ENCODE data around the gene HEPACAM2. TPM values are rescaled to one million over a fixed set of nuclear protein-coding genes. Genes with fewer than 3 reads are reported as not detected.

HEPACAM2 gene
- total and polyA plus RNA-seq, 2 of the 8 experiments (the other 6 are each of a cell fraction or from before 2014, with no cell fraction given): not detected

DNA sequence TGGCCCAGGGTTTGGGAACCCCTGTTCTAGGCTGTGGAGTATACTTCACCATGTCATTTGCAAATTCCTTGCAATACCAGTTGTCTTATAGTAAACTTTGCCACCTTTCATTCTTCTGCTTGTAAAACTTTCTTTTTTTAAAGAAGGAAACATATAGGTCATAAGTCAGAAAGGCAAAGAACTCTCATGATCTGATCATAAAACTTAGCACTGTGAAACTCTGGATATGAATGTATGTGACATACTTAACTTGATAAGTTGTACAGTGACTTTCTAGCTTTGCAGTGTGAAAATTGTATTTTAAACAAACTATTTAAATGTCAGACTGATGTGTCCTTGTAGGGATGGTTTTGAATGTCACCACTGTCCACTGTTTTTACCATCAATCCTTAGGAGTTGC lies 47.1 kb downstream of the HEPACAM2 start (continued):
- TF ChIP-seq, protein P1, sequence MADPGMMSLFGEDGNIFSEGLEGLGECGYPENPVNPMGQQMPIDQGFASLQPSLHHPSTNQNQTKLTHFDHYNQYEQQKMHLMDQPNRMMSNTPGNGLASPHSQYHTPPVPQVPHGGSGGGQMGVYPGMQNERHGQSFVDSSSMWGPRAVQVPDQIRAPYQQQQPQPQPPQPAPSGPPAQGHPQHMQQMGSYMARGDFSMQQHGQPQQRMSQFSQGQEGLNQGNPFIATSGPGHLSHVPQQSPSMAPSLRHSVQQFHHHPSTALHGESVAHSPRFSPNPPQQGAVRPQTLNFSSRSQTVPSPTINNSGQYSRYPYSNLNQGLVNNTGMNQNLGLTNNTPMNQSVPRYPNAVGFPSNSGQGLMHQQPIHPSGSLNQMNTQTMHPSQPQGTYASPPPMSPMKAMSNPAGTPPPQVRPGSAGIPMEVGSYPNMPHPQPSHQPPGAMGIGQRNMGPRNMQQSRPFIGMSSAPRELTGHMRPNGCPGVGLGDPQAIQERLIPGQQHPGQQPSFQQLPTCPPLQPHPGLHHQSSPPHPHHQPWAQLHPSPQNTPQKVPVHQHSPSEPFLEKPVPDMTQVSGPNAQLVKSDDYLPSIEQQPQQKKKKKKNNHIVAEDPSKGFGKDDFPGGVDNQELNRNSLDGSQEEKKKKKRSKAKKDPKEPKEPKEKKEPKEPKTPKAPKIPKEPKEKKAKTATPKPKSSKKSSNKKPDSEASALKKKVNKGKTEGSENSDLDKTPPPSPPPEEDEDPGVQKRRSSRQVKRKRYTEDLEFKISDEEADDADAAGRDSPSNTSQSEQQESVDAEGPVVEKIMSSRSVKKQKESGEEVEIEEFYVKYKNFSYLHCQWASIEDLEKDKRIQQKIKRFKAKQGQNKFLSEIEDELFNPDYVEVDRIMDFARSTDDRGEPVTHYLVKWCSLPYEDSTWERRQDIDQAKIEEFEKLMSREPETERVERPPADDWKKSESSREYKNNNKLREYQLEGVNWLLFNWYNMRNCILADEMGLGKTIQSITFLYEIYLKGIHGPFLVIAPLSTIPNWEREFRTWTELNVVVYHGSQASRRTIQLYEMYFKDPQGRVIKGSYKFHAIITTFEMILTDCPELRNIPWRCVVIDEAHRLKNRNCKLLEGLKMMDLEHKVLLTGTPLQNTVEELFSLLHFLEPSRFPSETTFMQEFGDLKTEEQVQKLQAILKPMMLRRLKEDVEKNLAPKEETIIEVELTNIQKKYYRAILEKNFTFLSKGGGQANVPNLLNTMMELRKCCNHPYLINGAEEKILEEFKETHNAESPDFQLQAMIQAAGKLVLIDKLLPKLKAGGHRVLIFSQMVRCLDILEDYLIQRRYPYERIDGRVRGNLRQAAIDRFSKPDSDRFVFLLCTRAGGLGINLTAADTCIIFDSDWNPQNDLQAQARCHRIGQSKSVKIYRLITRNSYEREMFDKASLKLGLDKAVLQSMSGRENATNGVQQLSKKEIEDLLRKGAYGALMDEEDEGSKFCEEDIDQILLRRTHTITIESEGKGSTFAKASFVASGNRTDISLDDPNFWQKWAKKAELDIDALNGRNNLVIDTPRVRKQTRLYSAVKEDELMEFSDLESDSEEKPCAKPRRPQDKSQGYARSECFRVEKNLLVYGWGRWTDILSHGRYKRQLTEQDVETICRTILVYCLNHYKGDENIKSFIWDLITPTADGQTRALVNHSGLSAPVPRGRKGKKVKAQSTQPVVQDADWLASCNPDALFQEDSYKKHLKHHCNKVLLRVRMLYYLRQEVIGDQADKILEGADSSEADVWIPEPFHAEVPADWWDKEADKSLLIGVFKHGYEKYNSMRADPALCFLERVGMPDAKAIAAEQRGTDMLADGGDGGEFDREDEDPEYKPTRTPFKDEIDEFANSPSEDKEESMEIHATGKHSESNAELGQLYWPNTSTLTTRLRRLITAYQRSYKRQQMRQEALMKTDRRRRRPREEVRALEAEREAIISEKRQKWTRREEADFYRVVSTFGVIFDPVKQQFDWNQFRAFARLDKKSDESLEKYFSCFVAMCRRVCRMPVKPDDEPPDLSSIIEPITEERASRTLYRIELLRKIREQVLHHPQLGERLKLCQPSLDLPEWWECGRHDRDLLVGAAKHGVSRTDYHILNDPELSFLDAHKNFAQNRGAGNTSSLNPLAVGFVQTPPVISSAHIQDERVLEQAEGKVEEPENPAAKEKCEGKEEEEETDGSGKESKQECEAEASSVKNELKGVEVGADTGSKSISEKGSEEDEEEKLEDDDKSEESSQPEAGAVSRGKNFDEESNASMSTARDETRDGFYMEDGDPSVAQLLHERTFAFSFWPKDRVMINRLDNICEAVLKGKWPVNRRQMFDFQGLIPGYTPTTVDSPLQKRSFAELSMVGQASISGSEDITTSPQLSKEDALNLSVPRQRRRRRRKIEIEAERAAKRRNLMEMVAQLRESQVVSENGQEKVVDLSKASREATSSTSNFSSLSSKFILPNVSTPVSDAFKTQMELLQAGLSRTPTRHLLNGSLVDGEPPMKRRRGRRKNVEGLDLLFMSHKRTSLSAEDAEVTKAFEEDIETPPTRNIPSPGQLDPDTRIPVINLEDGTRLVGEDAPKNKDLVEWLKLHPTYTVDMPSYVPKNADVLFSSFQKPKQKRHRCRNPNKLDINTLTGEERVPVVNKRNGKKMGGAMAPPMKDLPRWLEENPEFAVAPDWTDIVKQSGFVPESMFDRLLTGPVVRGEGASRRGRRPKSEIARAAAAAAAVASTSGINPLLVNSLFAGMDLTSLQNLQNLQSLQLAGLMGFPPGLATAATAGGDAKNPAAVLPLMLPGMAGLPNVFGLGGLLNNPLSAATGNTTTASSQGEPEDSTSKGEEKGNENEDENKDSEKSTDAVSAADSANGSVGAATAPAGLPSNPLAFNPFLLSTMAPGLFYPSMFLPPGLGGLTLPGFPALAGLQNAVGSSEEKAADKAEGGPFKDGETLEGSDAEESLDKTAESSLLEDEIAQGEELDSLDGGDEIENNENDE (IDR thresholded peaks at IDR 0.05; ENCODE audit: insufficient replicate concordance, low read length): no peak
- TF ChIP-seq SAP30 (IDR thresholded peaks at IDR 0.05; ENCODE audit: insufficient read depth, insufficient replicate concordance, low read length): no peak
- TF ChIP-seq BACH1 (IDR thresholded peaks at IDR 0.05; ENCODE audit: low read length): no peak
